GM23338 (cell line): Measurements from ENCODE around the gene SYNE3. TPM values are rescaled to one million over a fixed set of nuclear protein-coding genes. Genes with fewer than 3 reads are reported as not detected.
A peak's percentile ranks its signal among the peaks of the same experiment; 100 is the strongest.

ENCODE experiments used
- ATAC-seq: fragments of 200-7000 bp; cut with Tn5 transposase; 3 replicates; pipeline ENCODE4 v1.9.1; 2020
- DNase-seq: peaks from one replicate; pipeline ENCODE4 v3.0.0-alpha.2; 2015; ENCODE audit warnings: low spot score
- H2AFZ ChIP-seq: fragments of 200-600 bp; sonication (generic); 2 replicates; pipeline ENCODE4 v1.8.0; 2016; ENCODE audit warnings: antibody characterized with exemption, mild to moderate bottlenecking, moderate library complexity
- H3F3A ChIP-seq: fragments of 200-600 bp; sonication (generic); replicated peaks from 2 replicates; pipeline ENCODE4 v1.8.0; 2017; ENCODE audit warnings: antibody characterized with exemption, mixed run types, low read depth
- H3K27ac ChIP-seq: fragments of 200-600 bp; sonication (generic); 2 replicates; pipeline ENCODE4 v1.6.1; 2016; ENCODE audit warnings: low read depth
- H3K27me3 ChIP-seq: fragments of 200-600 bp; sonication (generic); 2 replicates; pipeline ENCODE4 v1.8.0; 2016; ENCODE audit warnings: mild to moderate bottlenecking, mixed run types, moderate library complexity; ENCODE audit not compliant: insufficient read depth
- H3K36me3 ChIP-seq: fragments of 200-600 bp; sonication (generic); 2 replicates; pipeline ENCODE4 v1.8.0; 2016; ENCODE audit warnings: mild to moderate bottlenecking; ENCODE audit not compliant: insufficient read depth
- H3K4me1 ChIP-seq: fragments of 200-600 bp; sonication (generic); 2 replicates; pipeline ENCODE4 v1.8.0; 2016; ENCODE audit warnings: mild to moderate bottlenecking, moderate library complexity; ENCODE audit not compliant: insufficient read depth
- H3K4me2 ChIP-seq: fragments of 200-600 bp; sonication (generic); 2 replicates; pipeline ENCODE4 v1.7.1; 2017; ENCODE audit warnings: mixed run types
- H3K4me3 ChIP-seq: fragments of 200-600 bp; sonication (generic); 2 replicates; pipeline ENCODE4 v1.6.1; 2016; ENCODE audit warnings: mixed run types
- H3K79me2 ChIP-seq: fragments of 200-600 bp; sonication (generic); replicated peaks from 2 replicates; pipeline ENCODE4 v1.8.0; 2017; ENCODE audit warnings: mild to moderate bottlenecking; ENCODE audit not compliant: insufficient read depth
- H3K9me2 ChIP-seq: fragments of 200-600 bp; sonication (generic); 2 replicates; pipeline ENCODE4 v1.8.0; 2017; ENCODE audit not compliant: insufficient read depth
- H4K20me1 ChIP-seq: fragments of 200-600 bp; sonication (generic); replicated peaks from 2 replicates; pipeline ENCODE4 v1.8.0; 2017; ENCODE audit warnings: mild to moderate bottlenecking; ENCODE audit not compliant: insufficient read depth
- H3K27ac Mint-ChIP-seq: 2 replicates; pipeline ENCODE4 v1.8.0; 2020; ENCODE audit warnings: inconsistent platforms, mild to moderate bottlenecking, moderate library complexity, mixed read lengths
- H3K27me3 Mint-ChIP-seq: 3 replicates; pipeline ENCODE4 v1.8.0; 2022; ENCODE audit warnings: low read depth, mild to moderate bottlenecking, moderate library complexity, mixed read lengths, inconsistent platforms; ENCODE audit not compliant: insufficient read depth, poor library complexity
- H3K36me3 Mint-ChIP-seq: 3 replicates; pipeline ENCODE4 v1.8.0; 2021; ENCODE audit warnings: low read depth, mild to moderate bottlenecking, inconsistent platforms, moderate library complexity, mixed read lengths
- H3K4me1 Mint-ChIP-seq: 3 replicates; pipeline ENCODE4 v1.8.0; 2020; ENCODE audit warnings: mild to moderate bottlenecking, inconsistent platforms, mixed read lengths
- H3K4me3 Mint-ChIP-seq: 3 replicates; pipeline ENCODE4 v1.8.0; 2021; ENCODE audit warnings: moderate library complexity, mild to moderate bottlenecking, inconsistent platforms, mixed read lengths
- H3K9me3 Mint-ChIP-seq: 3 replicates; pipeline ENCODE4 v1.8.0; 2020; ENCODE audit warnings: moderate library complexity, mild to moderate bottlenecking, inconsistent platforms, mixed read lengths
- CREB1 ChIP-seq: fragments of 250-450 bp; sonication (Bioruptor Pico); IDR thresholded peaks from 2 replicates; pipeline ENCODE4 v1.5.0; 2020; ENCODE audit warnings: low read depth, mild to moderate bottlenecking, moderate library complexity
- CTCF ChIP-seq, 2 experiments: fragments of 200-600 bp in 1 of 2; sonication (generic) in 1 of 2; conservative IDR thresholded peaks; 2 replicates each; pipeline versions ENCODE4 v1.5.1 to v1.6.1; 2016 to 2017; ENCODE audit warnings: antibody characterized with exemption in 2 of 2, low read depth in 2 of 2, mild to moderate bottlenecking in 2 of 2, moderate library complexity in 1 of 2
- EZH2 ChIP-seq: fragments of 200-600 bp; sonication (generic); IDR thresholded peaks from one replicate; pipeline ENCODE4 v1.8.0; 2017; ENCODE audit warnings: antibody characterized with exemption, mild to moderate bottlenecking, low read depth; ENCODE audit not compliant: unreplicated experiment
- EZH2phosphoT487 ChIP-seq: fragments of 200-600 bp; sonication (generic); IDR thresholded peaks from one replicate; pipeline ENCODE4 v1.8.1; 2018; ENCODE audit warnings: antibody characterized with exemption; ENCODE audit not compliant: unreplicated experiment
- JUNB ChIP-seq: IDR thresholded peaks from one replicate; pipeline ENCODE4 v1.6.1; 2016; ENCODE audit warnings: antibody characterized with exemption; ENCODE audit not compliant: unreplicated experiment
- NANOG ChIP-seq: IDR thresholded peaks from 2 replicates; pipeline ENCODE4 v1.6.1; 2016; ENCODE audit warnings: antibody characterized with exemption, borderline replicate concordance
- POLR2AphosphoS5 ChIP-seq: IDR thresholded peaks from 2 replicates; pipeline ENCODE4 v1.6.1; 2016; ENCODE audit warnings: antibody characterized with exemption, low read depth
- STAT1 ChIP-seq: IDR thresholded peaks from one replicate; pipeline ENCODE4 v1.6.1; 2016; ENCODE audit warnings: antibody characterized with exemption; ENCODE audit not compliant: unreplicated experiment
- ZNF114 ChIP-seq: fragments of 250-450 bp; sonication (Bioruptor Pico); IDR thresholded peaks from 2 replicates; pipeline ENCODE4 v1.5.0; 2020; ENCODE audit warnings: mild to moderate bottlenecking, moderate library complexity
- ZNF331 ChIP-seq: fragments of 250-450 bp; sonication (Bioruptor Pico); IDR thresholded peaks from 2 replicates; pipeline ENCODE4 v1.5.0; 2020; ENCODE audit warnings: low read depth, mild to moderate bottlenecking, moderate library complexity
- polyA plus RNA-seq: library from polyadenylated mRNA; unstranded; fragments of >200 nt; fragmentation: Nextera tagmentation; extraction: Ambion mirVana; gene quantifications from 2 replicates; pipeline ENCODE4 v1.2.1, GENCODE V29; 2016
- total RNA-seq: library from RNA; depleted of rRNA; stranded (reverse); fragments of >200 nt; shearing (Covaris generic); gene quantifications from 2 replicates; pipeline ENCODE4 v1.2.3, GENCODE V29; 2014
- TF ChIP-seq, protein P1 (sequence below): fragments of 250-450 bp; sonication (Bioruptor Pico); IDR thresholded peaks from 2 replicates; pipeline ENCODE4 v1.5.0; 2020; ENCODE audit warnings: mild to moderate bottlenecking, moderate library complexity
- TF ChIP-seq, protein P2 (sequence below): IDR thresholded peaks from one replicate; pipeline ENCODE4 v1.6.1; 2018; ENCODE audit warnings: antibody characterized with exemption; ENCODE audit not compliant: unreplicated experiment
- TF ChIP-seq, protein P3 (sequence below): IDR thresholded peaks from 2 replicates; pipeline ENCODE4 v1.6.1; 2016; ENCODE audit warnings: antibody characterized with exemption

Gene SYNE3
- total and polyA plus RNA-seq, 2 experiments from 2014 or later, result 0.02 to 0.03 TPM

GRCh38 chr14:95523051-95523814 lies 6.8 kb upstream of the SYNE3 start:
- no peaks in the 10 kb centered on the region for H3K9me2 ChIP-seq
- H3K27me3 Mint-ChIP-seq, result peaks cover 11% of the 10 kb centered on the region
- no peaks in the 10 kb centered on the region for H3K79me2 ChIP-seq
- no peaks in the 10 kb centered on the region for H4K20me1 ChIP-seq
- no peak overlapping the region for H3K27ac ChIP-seq
- H3K4me1 Mint-ChIP-seq, result peaks cover 30% of the 10 kb centered on the region
- no peaks in the 10 kb centered on the region for H3K36me3 Mint-ChIP-seq
- peaks cover 12% of the 10 kb centered on the region for H3K27me3 ChIP-seq
- H3F3A ChIP-seq, result no peaks in the 10 kb centered on the region
- H3K4me3 ChIP-seq, result no peak overlapping the region
- peaks cover 15% of the 10 kb centered on the region for H3K4me1 ChIP-seq
- no peak for DNase-seq
- H3K4me2 ChIP-seq, result no peak overlapping the region
- H3K36me3 ChIP-seq, result no peaks in the 10 kb centered on the region
- H3K9me3 Mint-ChIP-seq, result no peaks in the 10 kb centered on the region
- no peak overlapping the region for H3K4me3 Mint-ChIP-seq
- no peak for ATAC-seq
- no peak overlapping the region for H2AFZ ChIP-seq
- peak overlapping the region; percentile 36; the same call in 1 of the 2 replicates for H3K27ac Mint-ChIP-seq
- TF ChIP-seq, protein P1, sequence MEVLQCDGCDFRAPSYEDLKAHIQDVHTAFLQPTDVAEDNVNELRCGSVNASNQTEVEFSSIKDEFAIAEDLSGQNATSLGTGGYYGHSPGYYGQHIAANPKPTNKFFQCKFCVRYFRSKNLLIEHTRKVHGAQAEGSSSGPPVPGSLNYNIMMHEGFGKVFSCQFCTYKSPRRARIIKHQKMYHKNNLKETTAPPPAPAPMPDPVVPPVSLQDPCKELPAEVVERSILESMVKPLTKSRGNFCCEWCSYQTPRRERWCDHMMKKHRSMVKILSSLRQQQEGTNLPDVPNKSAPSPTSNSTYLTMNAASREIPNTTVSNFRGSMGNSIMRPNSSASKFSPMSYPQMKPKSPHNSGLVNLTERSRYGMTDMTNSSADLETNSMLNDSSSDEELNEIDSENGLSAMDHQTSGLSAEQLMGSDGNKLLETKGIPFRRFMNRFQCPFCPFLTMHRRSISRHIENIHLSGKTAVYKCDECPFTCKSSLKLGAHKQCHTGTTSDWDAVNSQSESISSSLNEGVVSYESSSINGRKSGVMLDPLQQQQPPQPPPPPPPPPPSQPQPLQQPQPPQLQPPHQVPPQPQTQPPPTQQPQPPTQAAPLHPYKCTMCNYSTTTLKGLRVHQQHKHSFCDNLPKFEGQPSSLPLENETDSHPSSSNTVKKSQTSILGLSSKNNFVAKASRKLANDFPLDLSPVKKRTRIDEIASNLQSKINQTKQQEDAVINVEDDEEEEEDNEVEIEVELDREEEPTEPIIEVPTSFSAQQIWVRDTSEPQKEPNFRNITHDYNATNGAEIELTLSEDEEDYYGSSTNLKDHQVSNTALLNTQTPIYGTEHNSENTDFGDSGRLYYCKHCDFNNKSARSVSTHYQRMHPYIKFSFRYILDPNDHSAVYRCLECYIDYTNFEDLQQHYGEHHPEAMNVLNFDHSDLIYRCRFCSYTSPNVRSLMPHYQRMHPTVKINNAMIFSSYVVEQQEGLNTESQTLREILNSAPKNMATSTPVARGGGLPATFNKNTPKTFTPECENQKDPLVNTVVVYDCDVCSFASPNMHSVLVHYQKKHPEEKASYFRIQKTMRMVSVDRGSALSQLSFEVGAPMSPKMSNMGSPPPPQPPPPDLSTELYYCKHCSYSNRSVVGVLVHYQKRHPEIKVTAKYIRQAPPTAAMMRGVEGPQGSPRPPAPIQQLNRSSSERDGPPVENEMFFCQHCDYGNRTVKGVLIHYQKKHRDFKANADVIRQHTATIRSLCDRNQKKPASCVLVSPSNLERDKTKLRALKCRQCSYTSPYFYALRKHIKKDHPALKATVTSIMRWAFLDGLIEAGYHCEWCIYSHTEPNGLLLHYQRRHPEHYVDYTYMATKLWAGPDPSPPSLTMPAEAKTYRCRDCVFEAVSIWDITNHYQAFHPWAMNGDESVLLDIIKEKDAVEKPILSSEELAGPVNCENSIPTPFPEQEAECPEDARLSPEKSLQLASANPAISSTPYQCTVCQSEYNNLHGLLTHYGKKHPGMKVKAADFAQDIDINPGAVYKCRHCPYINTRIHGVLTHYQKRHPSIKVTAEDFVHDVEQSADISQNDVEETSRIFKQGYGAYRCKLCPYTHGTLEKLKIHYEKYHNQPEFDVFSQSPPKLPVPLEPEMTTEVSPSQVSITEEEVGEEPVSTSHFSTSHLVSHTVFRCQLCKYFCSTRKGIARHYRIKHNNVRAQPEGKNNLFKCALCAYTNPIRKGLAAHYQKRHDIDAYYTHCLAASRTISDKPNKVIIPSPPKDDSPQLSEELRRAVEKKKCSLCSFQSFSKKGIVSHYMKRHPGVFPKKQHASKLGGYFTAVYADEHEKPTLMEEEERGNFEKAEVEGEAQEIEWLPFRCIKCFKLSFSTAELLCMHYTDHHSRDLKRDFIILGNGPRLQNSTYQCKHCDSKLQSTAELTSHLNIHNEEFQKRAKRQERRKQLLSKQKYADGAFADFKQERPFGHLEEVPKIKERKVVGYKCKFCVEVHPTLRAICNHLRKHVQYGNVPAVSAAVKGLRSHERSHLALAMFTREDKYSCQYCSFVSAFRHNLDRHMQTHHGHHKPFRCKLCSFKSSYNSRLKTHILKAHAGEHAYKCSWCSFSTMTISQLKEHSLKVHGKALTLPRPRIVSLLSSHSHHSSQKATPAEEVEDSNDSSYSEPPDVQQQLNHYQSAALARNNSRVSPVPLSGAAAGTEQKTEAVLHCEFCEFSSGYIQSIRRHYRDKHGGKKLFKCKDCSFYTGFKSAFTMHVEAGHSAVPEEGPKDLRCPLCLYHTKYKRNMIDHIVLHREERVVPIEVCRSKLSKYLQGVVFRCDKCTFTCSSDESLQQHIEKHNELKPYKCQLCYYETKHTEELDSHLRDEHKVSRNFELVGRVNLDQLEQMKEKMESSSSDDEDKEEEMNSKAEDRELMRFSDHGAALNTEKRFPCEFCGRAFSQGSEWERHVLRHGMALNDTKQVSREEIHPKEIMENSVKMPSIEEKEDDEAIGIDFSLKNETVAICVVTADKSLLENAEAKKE (CRISPR knock-in tag), result no peak
- TF ChIP-seq NANOG (no peak), CTCF (conservative IDR thresholded peaks at IDR 0.05; ENCODE audit: low read depth in 2 of 2) (no peak), JUNB (no peak), CREB1 (CRISPR knock-in tag) (no peak), POLR2AphosphoS5 (no peak), STAT1 (no peak), ZNF331 (CRISPR knock-in tag) (no peak), ZNF114 (no peak), EZH2phosphoT487 (no peak), EZH2 (no peak)
- TF ChIP-seq, protein P2, sequence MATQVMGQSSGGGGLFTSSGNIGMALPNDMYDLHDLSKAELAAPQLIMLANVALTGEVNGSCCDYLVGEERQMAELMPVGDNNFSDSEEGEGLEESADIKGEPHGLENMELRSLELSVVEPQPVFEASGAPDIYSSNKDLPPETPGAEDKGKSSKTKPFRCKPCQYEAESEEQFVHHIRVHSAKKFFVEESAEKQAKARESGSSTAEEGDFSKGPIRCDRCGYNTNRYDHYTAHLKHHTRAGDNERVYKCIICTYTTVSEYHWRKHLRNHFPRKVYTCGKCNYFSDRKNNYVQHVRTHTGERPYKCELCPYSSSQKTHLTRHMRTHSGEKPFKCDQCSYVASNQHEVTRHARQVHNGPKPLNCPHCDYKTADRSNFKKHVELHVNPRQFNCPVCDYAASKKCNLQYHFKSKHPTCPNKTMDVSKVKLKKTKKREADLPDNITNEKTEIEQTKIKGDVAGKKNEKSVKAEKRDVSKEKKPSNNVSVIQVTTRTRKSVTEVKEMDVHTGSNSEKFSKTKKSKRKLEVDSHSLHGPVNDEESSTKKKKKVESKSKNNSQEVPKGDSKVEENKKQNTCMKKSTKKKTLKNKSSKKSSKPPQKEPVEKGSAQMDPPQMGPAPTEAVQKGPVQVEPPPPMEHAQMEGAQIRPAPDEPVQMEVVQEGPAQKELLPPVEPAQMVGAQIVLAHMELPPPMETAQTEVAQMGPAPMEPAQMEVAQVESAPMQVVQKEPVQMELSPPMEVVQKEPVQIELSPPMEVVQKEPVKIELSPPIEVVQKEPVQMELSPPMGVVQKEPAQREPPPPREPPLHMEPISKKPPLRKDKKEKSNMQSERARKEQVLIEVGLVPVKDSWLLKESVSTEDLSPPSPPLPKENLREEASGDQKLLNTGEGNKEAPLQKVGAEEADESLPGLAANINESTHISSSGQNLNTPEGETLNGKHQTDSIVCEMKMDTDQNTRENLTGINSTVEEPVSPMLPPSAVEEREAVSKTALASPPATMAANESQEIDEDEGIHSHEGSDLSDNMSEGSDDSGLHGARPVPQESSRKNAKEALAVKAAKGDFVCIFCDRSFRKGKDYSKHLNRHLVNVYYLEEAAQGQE, result no peak
- TF ChIP-seq, protein P3, sequence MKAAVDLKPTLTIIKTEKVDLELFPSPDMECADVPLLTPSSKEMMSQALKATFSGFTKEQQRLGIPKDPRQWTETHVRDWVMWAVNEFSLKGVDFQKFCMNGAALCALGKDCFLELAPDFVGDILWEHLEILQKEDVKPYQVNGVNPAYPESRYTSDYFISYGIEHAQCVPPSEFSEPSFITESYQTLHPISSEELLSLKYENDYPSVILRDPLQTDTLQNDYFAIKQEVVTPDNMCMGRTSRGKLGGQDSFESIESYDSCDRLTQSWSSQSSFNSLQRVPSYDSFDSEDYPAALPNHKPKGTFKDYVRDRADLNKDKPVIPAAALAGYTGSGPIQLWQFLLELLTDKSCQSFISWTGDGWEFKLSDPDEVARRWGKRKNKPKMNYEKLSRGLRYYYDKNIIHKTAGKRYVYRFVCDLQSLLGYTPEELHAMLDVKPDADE, result no peak
